Uterus (tissue), 2 donors: ENCODE results near the gene ZNF827.

Experiments
- POLR2A ChIP-seq, 2 donors: fragments of 450-650 bp; IDR thresholded peaks; one replicate each; pipeline ENCODE4 v1.6.1; 2016; ENCODE audit warnings: antibody characterized with exemption in 2 of 2, mild to moderate bottlenecking in 1 of 2, moderate library complexity in 1 of 2
- TF ChIP-seq, protein P1 (sequence below), 4 experiments: fragments of 200-600 bp in 2 of 4; fragments of 450-650 bp in 2 of 4; sonication (generic) in 2 of 4; IDR thresholded peaks; one replicate each; pipeline ENCODE4 v1.5.1; 2016 to 2019; ENCODE audit warnings: antibody characterized with exemption in 4 of 4, mild to moderate bottlenecking in 2 of 4, moderate library complexity in 1 of 4

DNA sequence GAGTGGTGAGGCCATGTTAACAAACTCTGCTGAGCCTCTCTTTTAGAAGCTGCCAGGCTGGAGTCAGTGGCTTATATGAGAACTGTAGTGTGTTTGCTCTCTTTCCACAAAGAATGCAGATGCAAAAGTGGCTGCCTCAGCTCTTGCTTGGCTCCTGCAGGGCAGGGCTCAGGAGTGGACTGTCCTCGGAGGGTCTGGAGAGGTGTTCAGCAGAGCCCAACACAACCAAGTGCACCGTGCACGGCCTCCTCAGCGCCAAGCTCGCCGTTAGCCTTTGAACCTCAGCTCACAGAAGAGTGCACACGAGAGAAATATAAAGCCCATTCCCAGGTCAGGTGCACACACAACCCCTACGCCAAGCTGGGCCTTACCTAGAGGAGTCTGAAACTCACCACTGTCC is 175.9 kb downstream of the ZNF827 start:
- no peak for TF ChIP-seq POLR2A (IDR thresholded peaks at IDR 0.05)
- TF ChIP-seq, protein P1, sequence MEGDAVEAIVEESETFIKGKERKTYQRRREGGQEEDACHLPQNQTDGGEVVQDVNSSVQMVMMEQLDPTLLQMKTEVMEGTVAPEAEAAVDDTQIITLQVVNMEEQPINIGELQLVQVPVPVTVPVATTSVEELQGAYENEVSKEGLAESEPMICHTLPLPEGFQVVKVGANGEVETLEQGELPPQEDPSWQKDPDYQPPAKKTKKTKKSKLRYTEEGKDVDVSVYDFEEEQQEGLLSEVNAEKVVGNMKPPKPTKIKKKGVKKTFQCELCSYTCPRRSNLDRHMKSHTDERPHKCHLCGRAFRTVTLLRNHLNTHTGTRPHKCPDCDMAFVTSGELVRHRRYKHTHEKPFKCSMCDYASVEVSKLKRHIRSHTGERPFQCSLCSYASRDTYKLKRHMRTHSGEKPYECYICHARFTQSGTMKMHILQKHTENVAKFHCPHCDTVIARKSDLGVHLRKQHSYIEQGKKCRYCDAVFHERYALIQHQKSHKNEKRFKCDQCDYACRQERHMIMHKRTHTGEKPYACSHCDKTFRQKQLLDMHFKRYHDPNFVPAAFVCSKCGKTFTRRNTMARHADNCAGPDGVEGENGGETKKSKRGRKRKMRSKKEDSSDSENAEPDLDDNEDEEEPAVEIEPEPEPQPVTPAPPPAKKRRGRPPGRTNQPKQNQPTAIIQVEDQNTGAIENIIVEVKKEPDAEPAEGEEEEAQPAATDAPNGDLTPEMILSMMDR (IDR thresholded peaks at IDR 0.05) = no peak
